CD14-positive monocyte (primary cell): ENCODE results near the gene JARID2. TPM values are rescaled to one million over a fixed set of nuclear protein-coding genes. Genes with fewer than 3 reads are reported as not detected.

Experiments
- DNase-seq, 3 donors: peaks; one replicate each; pipeline ENCODE4 v3.0.0-alpha.2; 2011 to 2022
- H2AFZ ChIP-seq: 2 replicates; pipeline ENCODE4 v1.6.0; 2012; ENCODE audit warnings: mild to moderate bottlenecking, low read depth, low read length, inconsistent platforms; ENCODE audit not compliant: insufficient read depth, poor library complexity, severe bottlenecking
- H3K27ac ChIP-seq, 2 donors: 1 replicate in 1 of 2; 2 replicates in 1 of 2; pipeline ENCODE4 v1.5.1; 2012 to 2013; ENCODE audit warnings: low read length in 2 of 2, control low read depth in 1 of 2, inconsistent platforms in 1 of 2, low read depth in 1 of 2, mild to moderate bottlenecking in 1 of 2
- H3K27me3 ChIP-seq, 2 donors: one replicate each; pipeline versions ENCODE4 v1.6.0 to v1.6.1; 2011 to 2013; ENCODE audit warnings: low read length in 2 of 2; ENCODE audit not compliant: control insufficient read depth in 2 of 2, insufficient read depth in 2 of 2
- H3K36me3 ChIP-seq, 2 donors: replicated peaks in 1 of 2; 1 replicate in 1 of 2; 2 replicates in 1 of 2; pipeline versions ENCODE4 v1.5.1 to v1.6.1; 2012 to 2013; ENCODE audit warnings: low read length in 2 of 2, control low read depth in 1 of 2, inconsistent platforms in 1 of 2, mild to moderate bottlenecking in 1 of 2; ENCODE audit not compliant: insufficient read depth in 2 of 2, control insufficient read depth in 1 of 2
- H3K4me1 ChIP-seq, 2 donors: 1 replicate in 1 of 2; 2 replicates in 1 of 2; pipeline versions ENCODE4 v1.5.1 to v1.6.1; 2012 to 2013; ENCODE audit warnings: low read length in 2 of 2, control low read depth in 1 of 2, inconsistent platforms in 1 of 2, mild to moderate bottlenecking in 1 of 2, moderate library complexity in 1 of 2; ENCODE audit not compliant: insufficient read depth in 2 of 2, control insufficient read depth in 1 of 2
- H3K4me2 ChIP-seq: replicated peaks from 2 replicates; pipeline ENCODE3; 2012; ENCODE audit warnings: low read length, moderate library complexity, mild to moderate bottlenecking; ENCODE audit not compliant: poor library complexity, severe bottlenecking; ENCODE audit errors: extremely low read depth
- H3K4me3 ChIP-seq, 3 experiments: fragments of 200-600 bp in 1 of 3; sonication (generic) in 1 of 3; replicated peaks in 1 of 3; 1 replicate in 2 of 3; 2 replicates in 1 of 3; pipeline ENCODE4 v1.5.1; 2011 to 2013; ENCODE audit warnings: low read length in 3 of 3, mild to moderate bottlenecking in 3 of 3, control low read depth in 2 of 3, low read depth in 2 of 3, inconsistent platforms in 1 of 3, moderate library complexity in 1 of 3
- H3K79me2 ChIP-seq: 2 replicates; pipeline ENCODE4 v1.6.0; 2012; ENCODE audit warnings: mild to moderate bottlenecking, control low read depth, inconsistent platforms, low read length, moderate library complexity; ENCODE audit not compliant: insufficient read depth
- H3K9ac ChIP-seq: 2 replicates; pipeline ENCODE4 v1.6.0; 2017; ENCODE audit warnings: low read length, mild to moderate bottlenecking; ENCODE audit not compliant: insufficient read depth, poor library complexity, severe bottlenecking
- H3K9me3 ChIP-seq, 2 donors: replicated peaks in 1 of 2; 1 replicate in 1 of 2; 2 replicates in 1 of 2; pipeline versions ENCODE4 v1.5.1 to v1.6.1; 2012 to 2013; ENCODE audit warnings: low read length in 2 of 2, control low read depth in 1 of 2; ENCODE audit not compliant: control insufficient read depth in 1 of 2, insufficient read depth in 1 of 2
- H4K20me1 ChIP-seq: 2 replicates; pipeline ENCODE4 v1.6.0; 2012; ENCODE audit warnings: mild to moderate bottlenecking, low read length, control low read depth, moderate library complexity; ENCODE audit not compliant: insufficient read depth
- H3K27ac Mint-ChIP-seq, 7 donors: one replicate each; pipeline ENCODE4 v1.8.0; 2020; ENCODE audit warnings: mild to moderate bottlenecking in 7 of 7, mixed read lengths in 7 of 7, moderate library complexity in 6 of 7, inconsistent platforms in 2 of 7
- H3K27me3 Mint-ChIP-seq, 3 donors: one replicate each; pipeline ENCODE4 v1.8.0; 2021 to 2022; ENCODE audit warnings: low read depth in 3 of 3, mild to moderate bottlenecking in 3 of 3, mixed read lengths in 3 of 3, moderate library complexity in 3 of 3, inconsistent platforms in 1 of 3
- H3K36me3 Mint-ChIP-seq, 2 donors: one replicate each; pipeline ENCODE4 v1.8.0; 2020; ENCODE audit warnings: mixed read lengths in 2 of 2, inconsistent platforms in 1 of 2, mild to moderate bottlenecking in 1 of 2
- H3K4me1 Mint-ChIP-seq: one replicate; pipeline ENCODE4 v1.8.0; 2020; ENCODE audit warnings: mild to moderate bottlenecking, mixed read lengths
- H3K4me3 Mint-ChIP-seq, 2 donors: one replicate each; pipeline ENCODE4 v1.8.0; 2020; ENCODE audit warnings: mild to moderate bottlenecking in 2 of 2, mixed read lengths in 2 of 2, moderate library complexity in 1 of 2
- H3K9me3 Mint-ChIP-seq, 7 donors: one replicate each; pipeline ENCODE4 v1.8.0; 2020 to 2022; ENCODE audit warnings: mixed read lengths in 7 of 7, mild to moderate bottlenecking in 6 of 7, moderate library complexity in 6 of 7, inconsistent platforms in 2 of 7
- CTCF ChIP-seq: fragments of 200-600 bp; IDR thresholded peaks from one replicate; pipeline ENCODE4 v1.8.0; 2022; ENCODE audit warnings: antibody characterized with exemption, mild to moderate bottlenecking
- WGBS: methylation state at CpG from one replicate; pipeline ENCODE4 v1.1.5; 2013; ENCODE audit warnings: missing lambda C conversion rate; ENCODE audit not compliant: insufficient coverage; 5-methylcytosine and 5-hydroxymethylcytosine counted together
- intact Hi-C, 2 donors: fragments of 100-400 bp; cut with micrococcal nuclease; formaldehyde crosslinking; loops; one replicate each; pipeline versions ENCODE4 v1.15.0 to v1.15.1; 2023
- polyA plus RNA-seq, 3 donors: library from polyadenylated mRNA; depleted of rRNA in 1 of 3; unstranded in 2 of 3; stranded (reverse) in 1 of 3; fragments of 300-500 nt in 2 of 3; fragments of >200 nt in 1 of 3; fragmentation: Illumina TruSeq in 2 of 3; gene quantifications; 1 replicate in 2 of 3; 2 replicates in 1 of 3; pipeline ENCODE4 v1.2.3, GENCODE V29; 2012 to 2021

Gene JARID2
- polyA plus RNA-seq, 3 donors, result 6.8 to 17.5 (median 12.5) TPM

- TF ChIP-seq CTCF, result no peak
- Histone ChIP-seq H3K9ac (no peak overlapping the region), H3K27me3 (no peaks in the 10 kb centered on the region), H3K4me2 (no peak overlapping the region), H3K4me1 (peaks cover 46 to 64% of the 10 kb centered on the region in 2 donors), H3K27ac (no peak overlapping the region), H2AFZ (no peak overlapping the region), H4K20me1 (peaks cover 100% of the 10 kb centered on the region), H3K9me3 (no peaks in the 10 kb centered on the region), H3K36me3 (peaks cover 0 to 11% of the 10 kb centered on the region in 2 donors), H3K79me2 (peaks cover 100% of the 10 kb centered on the region), H3K4me3 (no peak overlapping the region)
- H3K4me1 Mint-ChIP-seq, result peaks cover 80% of the 10 kb centered on the region
- H3K36me3 Mint-ChIP-seq, result peaks cover 32 to 42% of the 10 kb centered on the region in 2 donors
- peak overlapping the region in 1 of 2 donors; percentile 24 for H3K4me3 Mint-ChIP-seq
- H3K27ac Mint-ChIP-seq, result peak overlapping the region in 4 of 7 donors; percentile 22 to 72 (median 57)
- DNase-seq, result no peak
- peaks cover 0 to 1% (median 0%) of the 10 kb centered on the region in 3 donors for H3K27me3 Mint-ChIP-seq
- intact Hi-C loops, result no loop called here
- no peaks in the 10 kb centered on the region for H3K9me3 Mint-ChIP-seq
- WGBS, result no CpG with 5 or more reads among the region's 4 CpGs
These were observed 36.5 kb downstream of the JARID2 start for GRCh38 chr6:15282334-15282733.

GRCh38 chr6:15283986-15284361 is 38.1 kb downstream of the JARID2 start:
- intact Hi-C loops, result no loop called here
- Histone ChIP-seq H3K4me2 (no peak overlapping the region), H3K27me3 (no peaks in the 10 kb centered on the region), H3K36me3 (peaks cover 0 to 11% of the 10 kb centered on the region in 2 donors), H3K9ac (no peak overlapping the region), H3K79me2 (peaks cover 100% of the 10 kb centered on the region), H3K27ac (no peak overlapping the region), H3K4me1 (peaks cover 56 to 75% of the 10 kb centered on the region in 2 donors), H3K4me3 (no peak overlapping the region), H2AFZ (no peak overlapping the region), H3K9me3 (no peaks in the 10 kb centered on the region), H4K20me1 (peaks cover 100% of the 10 kb centered on the region)
- Mint-ChIP-seq H3K4me3 (no peak overlapping the region), H3K9me3 (no peaks in the 10 kb centered on the region), H3K27ac (peak overlapping the region in 2 of 7 donors; percentile 22 to 68), H3K4me1 (peaks cover 80% of the 10 kb centered on the region), H3K36me3 (peaks cover 39 to 44% of the 10 kb centered on the region in 2 donors), H3K27me3 (peaks cover 0 to 1% (median 0%) of the 10 kb centered on the region in 3 donors)
- DNase-seq, result no peak
- no CpG with 5 or more reads among the region's 3 CpGs for WGBS
- TF ChIP-seq CTCF, result no peak
